Mucosa of descending colon (tissue), 3 donors: ENCODE measurements around the gene FAM181B. TPM values are rescaled to one million over a fixed set of nuclear protein-coding genes. Genes with fewer than 3 reads are reported as not detected.

Experiments used
- ATAC-seq: fragments of 200-7000 bp; cut with Tn5 transposase; one replicate; pipeline ENCODE4 v1.9.1; 2020; ENCODE audit warnings: mild to moderate bottlenecking, moderate library complexity
- DNase-seq, 3 donors: peaks; one replicate each; pipeline ENCODE4 v3.0.0-alpha.2; 2020
- H3K36me3 ChIP-seq: fragments of 200-600 bp; one replicate; pipeline ENCODE4 v1.8.0; 2021; ENCODE audit warnings: low read depth, mild to moderate bottlenecking
- H3K4me1 ChIP-seq: fragments of 200-600 bp; one replicate; pipeline ENCODE4 v1.8.0; 2021; ENCODE audit warnings: low read depth, mild to moderate bottlenecking
- H3K4me3 ChIP-seq: fragments of 200-600 bp; one replicate; pipeline ENCODE4 v1.8.0; 2021; ENCODE audit warnings: mild to moderate bottlenecking
- H3K9me3 ChIP-seq: fragments of 200-600 bp; one replicate; pipeline ENCODE4 v1.8.0; 2021; ENCODE audit warnings: mild to moderate bottlenecking
- intact Hi-C, 2 donors: fragments of 100-400 bp; cut with DNase I in 1 of 2; cut with micrococcal nuclease in 1 of 2; formaldehyde crosslinking; loops; one replicate each; pipeline versions ENCODE4 v1.11.0 to v1.11.1; 2022; cut with DNase I, micrococcal nuclease
- total RNA-seq, 3 donors: library from RNA; stranded (reverse); fragmentation: NEBNext Ultra II Directional in 2 of 3; extraction: Animal tissue kit (Norgen Biotek cat#: 25700) in 2 of 3; gene quantifications; one replicate each; pipeline versions ENCODE4 v1.2.1 to v1.2.4, GENCODE V29; 2021 to 2023
- TF ChIP-seq, protein P1 (sequence below): fragments of 200-600 bp; IDR thresholded peaks from one replicate; pipeline ENCODE4 v1.8.0; 2022; ENCODE audit warnings: antibody characterized with exemption, mild to moderate bottlenecking
- donor health status: DM: no; HTN: no; CAD: no; lungs with moderate emphysema.
- donor health status: DM: no; HTN: no; CAD: no.
- donor health status: DM: no; HTN: yes; CAD: no.

FAM181B gene
- total RNA-seq, 3 donors from 2014 or later: 0.19 to 1.3 TPM; not detected in 1

DNA sequence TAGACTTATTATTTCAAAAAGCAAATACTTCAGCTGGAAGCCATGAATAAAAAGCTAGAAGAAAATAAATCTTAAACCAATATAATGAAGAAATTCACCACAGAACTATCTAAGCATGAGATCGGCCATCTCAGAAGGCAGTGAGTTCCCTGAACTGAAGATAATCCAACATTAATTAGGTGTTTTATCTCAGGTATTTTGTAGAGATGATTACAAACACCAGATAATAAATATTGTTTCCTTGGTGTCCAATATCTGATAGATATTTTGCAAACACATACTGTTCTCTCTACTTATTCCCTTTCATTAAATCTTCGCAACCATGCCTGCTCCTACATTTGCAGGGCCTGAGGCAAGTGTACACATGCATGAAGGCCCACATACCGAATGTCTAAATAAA lies 26.0 kb upstream of the FAM181B start:
- ATAC-seq: no peak
- Histone ChIP-seq H3K4me1 (no peaks in the 10 kb centered on the region), H3K4me3 (no peak overlapping the region), H3K36me3 (no peaks in the 10 kb centered on the region), H3K9me3 (no peaks in the 10 kb centered on the region)
- no peak for DNase-seq
- TF ChIP-seq, protein P1, sequence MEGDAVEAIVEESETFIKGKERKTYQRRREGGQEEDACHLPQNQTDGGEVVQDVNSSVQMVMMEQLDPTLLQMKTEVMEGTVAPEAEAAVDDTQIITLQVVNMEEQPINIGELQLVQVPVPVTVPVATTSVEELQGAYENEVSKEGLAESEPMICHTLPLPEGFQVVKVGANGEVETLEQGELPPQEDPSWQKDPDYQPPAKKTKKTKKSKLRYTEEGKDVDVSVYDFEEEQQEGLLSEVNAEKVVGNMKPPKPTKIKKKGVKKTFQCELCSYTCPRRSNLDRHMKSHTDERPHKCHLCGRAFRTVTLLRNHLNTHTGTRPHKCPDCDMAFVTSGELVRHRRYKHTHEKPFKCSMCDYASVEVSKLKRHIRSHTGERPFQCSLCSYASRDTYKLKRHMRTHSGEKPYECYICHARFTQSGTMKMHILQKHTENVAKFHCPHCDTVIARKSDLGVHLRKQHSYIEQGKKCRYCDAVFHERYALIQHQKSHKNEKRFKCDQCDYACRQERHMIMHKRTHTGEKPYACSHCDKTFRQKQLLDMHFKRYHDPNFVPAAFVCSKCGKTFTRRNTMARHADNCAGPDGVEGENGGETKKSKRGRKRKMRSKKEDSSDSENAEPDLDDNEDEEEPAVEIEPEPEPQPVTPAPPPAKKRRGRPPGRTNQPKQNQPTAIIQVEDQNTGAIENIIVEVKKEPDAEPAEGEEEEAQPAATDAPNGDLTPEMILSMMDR: no peak
- intact Hi-C loops: no loop called here

DNA sequence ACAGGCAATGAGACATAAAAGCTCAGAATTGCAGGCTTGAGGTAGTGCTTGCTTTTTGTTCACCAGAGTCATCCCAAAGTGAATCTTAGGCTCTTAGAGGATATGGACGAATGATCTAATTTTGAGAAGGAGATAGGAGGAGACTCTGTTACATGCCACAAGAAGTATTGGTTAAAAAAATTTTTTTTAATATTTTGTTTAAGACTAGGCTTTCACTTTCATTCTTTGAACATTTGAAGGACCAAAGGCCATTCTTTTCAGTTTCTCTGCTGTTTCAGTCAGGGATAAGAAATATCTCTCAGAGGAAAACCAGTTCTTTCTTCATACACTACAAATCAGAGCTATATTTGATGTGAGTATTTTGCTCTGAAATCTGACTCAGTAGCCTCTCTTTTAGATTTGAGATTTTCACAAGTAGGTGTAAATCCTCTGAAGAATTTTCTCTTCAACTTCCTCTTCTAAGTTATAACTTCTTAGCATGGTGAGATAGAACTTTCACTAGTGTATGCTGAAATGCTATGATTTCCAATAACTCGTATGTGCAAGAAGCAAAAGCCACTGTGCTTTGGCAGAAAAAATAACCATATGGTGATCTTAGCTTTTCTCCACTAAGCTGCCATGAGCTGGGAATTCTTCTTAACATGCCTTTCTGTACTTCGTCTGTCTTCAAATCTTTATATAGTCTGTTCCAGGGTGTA lies 24.1 kb upstream of the FAM181B start:
- Histone ChIP-seq H3K9me3 (no peaks in the 10 kb centered on the region), H3K4me1 (no peaks in the 10 kb centered on the region), H3K4me3 (no peak overlapping the region), H3K36me3 (no peaks in the 10 kb centered on the region)
- DNase-seq (no peak), ATAC-seq (no peak)
- TF ChIP-seq, protein P1: no peak
- intact Hi-C loops: no loop called here

DNA sequence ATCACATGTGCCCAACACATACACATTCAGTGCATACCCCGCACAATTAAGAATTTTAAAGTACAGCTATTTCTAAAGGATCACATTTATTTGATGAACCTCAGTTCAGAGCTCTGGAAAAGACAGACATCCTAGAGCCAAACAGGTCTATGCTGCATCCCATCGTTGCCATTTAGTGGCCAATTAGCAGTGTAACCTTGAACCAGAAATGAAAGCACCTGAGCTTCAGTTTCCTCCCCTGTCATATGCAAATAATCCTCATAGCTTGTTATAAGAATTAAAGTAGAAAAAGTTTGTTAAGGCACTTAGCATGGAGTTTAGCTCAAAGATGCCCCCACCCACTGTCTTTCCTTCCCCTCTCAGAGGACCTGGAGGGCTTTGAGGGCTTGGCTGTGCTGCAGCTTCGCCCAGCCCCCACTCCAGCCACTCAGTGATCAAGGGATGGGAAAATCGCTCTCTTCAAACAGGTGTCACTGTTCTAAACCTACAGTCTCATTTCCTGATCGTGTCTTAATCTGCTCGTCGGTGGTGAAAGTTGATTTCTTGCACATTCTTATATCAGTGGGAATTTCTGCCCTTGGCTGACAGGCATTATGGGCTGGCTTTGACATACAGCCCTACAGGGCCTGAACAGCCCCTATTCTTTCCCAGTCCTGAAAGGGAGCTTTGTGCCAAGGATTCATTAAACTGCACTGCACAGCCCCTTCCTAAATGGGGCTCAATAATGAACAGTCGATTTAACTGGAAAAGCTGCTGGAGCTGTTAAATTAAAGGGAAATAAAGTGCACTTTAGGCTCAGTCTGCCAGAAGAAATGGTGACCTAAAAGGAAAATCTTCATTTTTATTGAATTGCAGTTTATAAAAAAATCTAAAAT lies 23.3 kb upstream of the FAM181B start:
- DNase-seq: no peak
- ATAC-seq: no peak
- no peaks in the 10 kb centered on the region for H3K4me1 ChIP-seq
- intact Hi-C loops: no loop called here
- H3K36me3 ChIP-seq: no peaks in the 10 kb centered on the region
- H3K9me3 ChIP-seq: no peaks in the 10 kb centered on the region
- TF ChIP-seq, protein P1: no peak
- no peak overlapping the region for H3K4me3 ChIP-seq

DNA sequence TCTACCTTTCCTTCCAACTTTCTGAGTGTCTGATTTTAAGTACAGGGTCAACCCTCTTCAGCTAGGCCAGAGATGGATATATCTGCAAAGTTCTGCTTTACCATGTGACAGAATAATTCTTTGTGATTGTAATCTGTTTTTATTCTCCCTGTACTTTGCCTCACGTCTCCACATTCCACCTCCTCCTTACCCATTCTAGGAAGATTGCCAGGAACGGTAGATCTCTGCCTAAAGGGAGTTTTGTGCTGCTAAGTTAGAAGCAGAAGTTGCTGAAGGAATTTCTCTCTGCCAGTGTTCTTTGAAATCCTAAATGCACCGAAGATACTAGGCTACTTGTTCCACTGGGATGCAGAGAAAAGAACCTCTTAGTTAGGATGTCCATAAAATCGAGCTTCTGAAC lies 20.7 kb upstream of the FAM181B start:
- H3K36me3 ChIP-seq: no peaks in the 10 kb centered on the region
- DNase-seq (no peak), ATAC-seq (no peak)
- no peaks in the 10 kb centered on the region for H3K9me3 ChIP-seq
- H3K4me3 ChIP-seq: no peak overlapping the region
- H3K4me1 ChIP-seq: no peaks in the 10 kb centered on the region
- TF ChIP-seq, protein P1: no peak
- intact Hi-C loops: no loop called here

DNA sequence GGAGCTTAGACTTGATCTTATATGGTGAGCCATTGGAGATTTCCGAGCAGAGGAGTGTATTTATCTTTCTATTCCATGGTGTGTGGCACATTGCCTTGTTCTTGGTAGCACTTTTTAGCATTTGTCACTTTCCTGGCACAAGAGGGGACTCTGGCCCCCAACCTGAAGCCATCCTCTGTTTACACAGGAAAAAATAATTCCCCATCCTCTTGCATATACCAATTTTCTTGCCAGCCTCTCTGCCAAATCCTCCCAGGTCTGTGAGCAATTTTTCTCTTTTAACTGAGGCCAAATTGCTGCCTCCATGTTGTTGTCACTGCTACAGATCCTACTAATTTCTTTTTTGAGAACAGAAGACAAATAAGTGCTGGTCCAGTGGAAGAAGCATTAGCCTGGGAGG lies 20.3 kb upstream of the FAM181B start:
- TF ChIP-seq, protein P1: no peak
- no peak overlapping the region for H3K4me3 ChIP-seq
- no peak for ATAC-seq
- no peaks in the 10 kb centered on the region for H3K9me3 ChIP-seq
- DNase-seq: no peak
- H3K36me3 ChIP-seq: no peaks in the 10 kb centered on the region
- intact Hi-C loops: no loop called here
- H3K4me1 ChIP-seq: no peaks in the 10 kb centered on the region
